ENCODE results near the gene ADCY2.

ADCY2 gene

GRCh38 chr5:7456206-7456605 is 60.3 kb downstream of the ADCY2 start:
- no peak overlapping the region for H3K4me3 ChIP-seq (replicated peaks in 1 of 2; ENCODE audit: low read depth in 2 of 2, low read length in 2 of 2)
- no peak for TF ChIP-seq CTCF (IDR thresholded peaks at IDR 0.05; ENCODE audit: low read depth, low read length)
- no peak for DNase-seq (ENCODE audit: low read depth in 2 of 2)

- H3K4me3 ChIP-seq (replicated peaks in 1 of 2; ENCODE audit: low read depth in 2 of 2, low read length in 2 of 2), result no peak overlapping the region
- no peak for DNase-seq (ENCODE audit: low read depth in 2 of 2)
- no peak for TF ChIP-seq CTCF (IDR thresholded peaks at IDR 0.05; ENCODE audit: low read depth, low read length)
Measured at GRCh38 chr5:7461371-7461770, 65.4 kb downstream of the ADCY2 start.

GRCh38 chr5:7462758-7463157 is 66.8 kb downstream of the ADCY2 start:
- no peak for DNase-seq (ENCODE audit: low read depth in 2 of 2)
- no peak overlapping the region for H3K4me3 ChIP-seq (replicated peaks in 1 of 2; ENCODE audit: low read depth in 2 of 2, low read length in 2 of 2)
- TF ChIP-seq CTCF (IDR thresholded peaks at IDR 0.05; ENCODE audit: low read depth, low read length), result no peak

- TF ChIP-seq CTCF (IDR thresholded peaks at IDR 0.05; ENCODE audit: low read depth, low read length), result no peak
- no peak overlapping the region for H3K4me3 ChIP-seq (replicated peaks in 1 of 2; ENCODE audit: low read depth in 2 of 2, low read length in 2 of 2)
- DNase-seq (ENCODE audit: low read depth in 2 of 2), result no peak
Measured at GRCh38 chr5:7464182-7464581, 68.2 kb downstream of the ADCY2 start.

- no peak for TF ChIP-seq CTCF (IDR thresholded peaks at IDR 0.05; ENCODE audit: low read depth, low read length)
- no peak overlapping the region for H3K4me3 ChIP-seq (replicated peaks in 1 of 2; ENCODE audit: low read depth in 2 of 2, low read length in 2 of 2)
- no peak for DNase-seq (ENCODE audit: low read depth in 2 of 2)
Measured at GRCh38 chr5:7467179-7467578, 71.2 kb downstream of the ADCY2 start.

- TF ChIP-seq CTCF (IDR thresholded peaks at IDR 0.05; ENCODE audit: low read depth, low read length), result no peak
- H3K4me3 ChIP-seq (replicated peaks in 1 of 2; ENCODE audit: low read depth in 2 of 2, low read length in 2 of 2), result no peak overlapping the region
- no peak for DNase-seq (ENCODE audit: low read depth in 2 of 2)
Measured at GRCh38 chr5:7468742-7469141, 72.8 kb downstream of the ADCY2 start.

GRCh38 chr5:7471710-7472109 is 75.8 kb downstream of the ADCY2 start:
- DNase-seq (ENCODE audit: low read depth in 2 of 2), result no peak
- no peak overlapping the region for H3K4me3 ChIP-seq (replicated peaks in 1 of 2; ENCODE audit: low read depth in 2 of 2, low read length in 2 of 2)
- no peak for TF ChIP-seq CTCF (IDR thresholded peaks at IDR 0.05; ENCODE audit: low read depth, low read length)

Data from cardiac fibroblast (primary cell).